Measurements from ENCODE around the gene ASCC1.

GRCh38 chr10:72069751-72070526 lies 146.1 kb downstream of the ASCC1 start:
- TF ChIP-seq CTCF (IDR thresholded peaks at IDR 0.05; ENCODE audit: insufficient read depth, low read depth, low read length) (no peak), EZH2 (IDR thresholded peaks at IDR 0.05; ENCODE audit: insufficient read depth, low read length) (no peak)
